Erythroblast (primary cell): ENCODE results near the gene FGF14.

ENCODE experiments used
- GATA1 ChIP-seq: IDR thresholded peaks from 2 replicates; pipeline ENCODE4 v1.6.1; 2011; ENCODE audit warnings: low read depth, mild to moderate bottlenecking, control low read depth, low read length, moderate library complexity
- POLR2A ChIP-seq: IDR thresholded peaks from 2 replicates; pipeline ENCODE4 v1.6.1; 2011; ENCODE audit warnings: mild to moderate bottlenecking, low read length

DNA sequence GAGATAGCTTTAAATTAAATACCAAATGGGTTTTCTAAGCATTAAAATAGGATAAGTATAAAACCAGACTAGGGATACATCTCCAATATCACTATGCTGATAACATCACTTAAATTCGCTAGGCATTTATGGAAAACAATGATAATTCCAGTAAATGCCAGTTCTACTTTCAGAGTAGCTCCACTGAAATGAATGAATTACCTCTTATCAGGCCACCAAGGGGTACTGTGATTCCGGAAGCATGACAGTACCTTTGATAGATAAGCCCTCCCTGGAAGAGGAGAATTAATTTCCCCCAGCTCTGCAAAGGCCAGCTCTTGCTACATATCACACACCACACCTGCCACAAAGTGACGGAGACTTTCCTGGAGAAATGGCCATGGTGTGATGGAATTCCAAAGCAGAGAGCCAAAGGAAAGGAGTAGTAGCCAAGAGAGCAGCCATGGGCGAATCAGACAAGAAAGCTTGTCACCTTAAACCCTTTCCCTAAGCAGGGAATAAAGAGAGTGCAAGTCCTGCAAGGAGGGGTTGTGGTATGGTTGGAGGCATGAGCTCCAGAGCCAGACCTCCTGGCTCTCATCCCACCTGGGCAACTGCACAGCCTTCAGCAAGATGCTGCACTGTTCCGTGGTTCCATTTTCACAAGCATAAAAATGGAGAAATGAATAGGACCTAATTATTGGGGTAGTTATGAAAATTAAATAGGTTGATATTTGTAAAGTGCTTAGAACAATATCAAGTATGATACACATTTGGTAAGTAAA is 423.1 kb downstream of the FGF14 start:
- no peak for TF ChIP-seq POLR2A
- no peak for TF ChIP-seq GATA1
